Upper lobe of left lung (tissue), 6 donors: ENCODE measurements around the gene OPCML. TPM values are rescaled to one million over a fixed set of nuclear protein-coding genes. Genes with fewer than 3 reads are reported as not detected.

Experiments used
- ATAC-seq, 2 donors: fragments of 200-7000 bp; cut with Tn5 transposase; one replicate each; pipeline ENCODE4 v1.9.1; 2022; ENCODE audit warnings: mild to moderate bottlenecking in 2 of 2, moderate library complexity in 2 of 2; ENCODE audit not compliant: low FRiP score in 2 of 2
- DNase-seq, 2 donors: peaks; one replicate each; pipeline ENCODE4 v3.0.0-alpha.2; 2019 to 2020
- H3K27ac ChIP-seq, 4 donors: fragments of 200-600 bp; sonication (generic); one replicate each; pipeline ENCODE4 v1.5.1; 2016 to 2019
- H3K27me3 ChIP-seq, 4 donors: fragments of 200-600 bp; sonication (generic); one replicate each; pipeline ENCODE4 v1.5.1; 2017 to 2019
- H3K36me3 ChIP-seq, 4 donors: fragments of 200-600 bp; sonication (generic); one replicate each; pipeline ENCODE4 v1.5.1; 2016 to 2019
- H3K4me1 ChIP-seq, 4 donors: fragments of 200-600 bp; sonication (generic); one replicate each; pipeline ENCODE4 v1.5.1; 2018 to 2019
- H3K4me3 ChIP-seq, 4 donors: fragments of 200-600 bp; sonication (generic); one replicate each; pipeline ENCODE4 v1.5.1; 2017 to 2019; ENCODE audit warnings: mild to moderate bottlenecking in 2 of 4, moderate library complexity in 1 of 4
- H3K9me3 ChIP-seq, 4 donors: fragments of 200-600 bp; sonication (generic); one replicate each; pipeline ENCODE4 v1.5.1; 2018 to 2019
- CTCF ChIP-seq, 6 experiments: fragments of 450-650 bp in 4 of 6; fragments of 200-600 bp in 2 of 6; sonication (generic) in 2 of 6; IDR thresholded peaks; one replicate each; pipeline ENCODE4 v1.5.1; 2016 to 2019; ENCODE audit warnings: antibody characterized with exemption in 6 of 6
- EP300 ChIP-seq, 4 donors: sonication (generic); formaldehyde crosslinking; IDR thresholded peaks; one replicate each; pipeline ENCODE4 v1.5.1; 2017; ENCODE audit warnings: antibody characterized with exemption in 4 of 4, control low read depth in 2 of 4
- POLR2A ChIP-seq, 4 donors: fragments of 450-650 bp; IDR thresholded peaks; one replicate each; pipeline ENCODE4 v1.5.1; 2016 to 2017; ENCODE audit warnings: antibody characterized with exemption in 4 of 4, mild to moderate bottlenecking in 2 of 4
- POLR2AphosphoS5 ChIP-seq, 2 donors: sonication (generic); formaldehyde crosslinking; IDR thresholded peaks; one replicate each; pipeline ENCODE4 v1.5.1; 2017; ENCODE audit warnings: antibody characterized with exemption in 2 of 2
- WGBS, 2 donors: methylation state at CpG; one replicate each; pipeline ENCODE4 v1.1.5; 2017 to 2018; 5-methylcytosine and 5-hydroxymethylcytosine counted together
- total RNA-seq, 6 donors: library from RNA; depleted of rRNA in 4 of 6; stranded (reverse); fragments of >200 nt in 4 of 6; gene quantifications; one replicate each; pipeline versions ENCODE4 v1.1.0 to v1.2.1, GENCODE V29; 2016 to 2021
- donor health status: DM: no; HTN: no; CAD: no; lungs with moderate emphysema.
- donor health status: DM: no; HTN: yes; CAD: no; lungs with severe emphysema.

Gene OPCML
- total RNA-seq, 6 donors from 2014 or later = 0.10 TPM; not detected in 5

- H3K36me3 ChIP-seq = no peaks in the 10 kb centered on the region
- DNase-seq = peak in 1 of 2 donors; percentile 32
- ATAC-seq = no peak
- no peak for TF ChIP-seq POLR2AphosphoS5 (IDR thresholded peaks at IDR 0.05)
- TF ChIP-seq EP300 (IDR thresholded peaks at IDR 0.05) = no peak
- no peak for TF ChIP-seq POLR2A (IDR thresholded peaks at IDR 0.05)
- no peak for TF ChIP-seq CTCF (IDR thresholded peaks at IDR 0.05)
- WGBS, 2 donors = 78 to 85% methylated on average over 7 of the region's 7 CpGs
- H3K4me1 ChIP-seq = no peaks in the 10 kb centered on the region
- no peaks in the 10 kb centered on the region for H3K27me3 ChIP-seq
- H3K4me3 ChIP-seq = no peak overlapping the region
- no peaks in the 10 kb centered on the region for H3K9me3 ChIP-seq
- no peak overlapping the region for H3K27ac ChIP-seq
Observed at GRCh38 chr11:133160754-133161153, 371.5 kb downstream of the OPCML start.

- no peak overlapping the region for H3K4me3 ChIP-seq
- no peaks in the 10 kb centered on the region for H3K4me1 ChIP-seq
- DNase-seq (no peak), ATAC-seq (no peak)
- TF ChIP-seq POLR2AphosphoS5 (IDR thresholded peaks at IDR 0.05) = no peak
- peak in 1 of 6 experiments; percentile 13 for TF ChIP-seq CTCF (IDR thresholded peaks at IDR 0.05)
- TF ChIP-seq POLR2A (IDR thresholded peaks at IDR 0.05) = no peak
- no peak for TF ChIP-seq EP300 (IDR thresholded peaks at IDR 0.05)
- no peaks in the 10 kb centered on the region for H3K27me3 ChIP-seq
- no peaks in the 10 kb centered on the region for H3K36me3 ChIP-seq
- H3K9me3 ChIP-seq = no peaks in the 10 kb centered on the region
- H3K27ac ChIP-seq = no peak overlapping the region
- 52 to 53% methylated on average over 15 to 17 of the region's 17 CpGs for WGBS, 2 donors
Observed at GRCh38 chr11:133156986-133157745, 375.1 kb downstream of the OPCML start.

- ATAC-seq = no peak
- 67 to 71% methylated on average over 4 of the region's 4 CpGs for WGBS, 2 donors
- Histone ChIP-seq H3K4me3 (no peak overlapping the region), H3K27ac (no peak overlapping the region), H3K4me1 (no peaks in the 10 kb centered on the region), H3K9me3 (no peaks in the 10 kb centered on the region), H3K36me3 (no peaks in the 10 kb centered on the region), H3K27me3 (no peaks in the 10 kb centered on the region)
- no peak for TF ChIP-seq POLR2AphosphoS5 (IDR thresholded peaks at IDR 0.05)
- no peak for TF ChIP-seq POLR2A (IDR thresholded peaks at IDR 0.05)
- TF ChIP-seq CTCF (IDR thresholded peaks at IDR 0.05) = no peak
- no peak for TF ChIP-seq EP300 (IDR thresholded peaks at IDR 0.05)
- no peak for DNase-seq
Observed at GRCh38 chr11:133154781-133155180, 377.5 kb downstream of the OPCML start.

- Histone ChIP-seq H3K36me3 (no peaks in the 10 kb centered on the region), H3K27me3 (no peaks in the 10 kb centered on the region), H3K4me3 (no peak overlapping the region), H3K27ac (no peak overlapping the region), H3K9me3 (no peaks in the 10 kb centered on the region), H3K4me1 (no peaks in the 10 kb centered on the region)
- WGBS, 2 donors = 62% methylated on average over 8 of the region's 8 CpGs
- ATAC-seq = no peak
- TF ChIP-seq POLR2A (IDR thresholded peaks at IDR 0.05) (no peak), EP300 (IDR thresholded peaks at IDR 0.05) (no peak), POLR2AphosphoS5 (IDR thresholded peaks at IDR 0.05) (no peak), CTCF (IDR thresholded peaks at IDR 0.05) (no peak)
- no peak for DNase-seq
Observed at GRCh38 chr11:133154076-133154475, 378.2 kb downstream of the OPCML start.

- ATAC-seq (no peak), DNase-seq (peak in 1 of 2 donors; percentile 26)
Observed at GRCh38 chr11:133153031-133153430, 379.3 kb downstream of the OPCML start.

More at GRCh38 chr11:133153031-133153430, 379.3 kb downstream of the OPCML start:
- Histone ChIP-seq H3K4me1 (no peaks in the 10 kb centered on the region), H3K4me3 (no peak overlapping the region), H3K27ac (no peak overlapping the region), H3K27me3 (no peaks in the 10 kb centered on the region), H3K9me3 (no peaks in the 10 kb centered on the region), H3K36me3 (no peaks in the 10 kb centered on the region)
- TF ChIP-seq CTCF (IDR thresholded peaks at IDR 0.05) (no peak), POLR2A (IDR thresholded peaks at IDR 0.05) (no peak), POLR2AphosphoS5 (IDR thresholded peaks at IDR 0.05) (no peak), EP300 (IDR thresholded peaks at IDR 0.05) (no peak)
- WGBS, 2 donors = 57 to 74% methylated on average over 13 to 18 of the region's 18 CpGs
